Osteoblast (primary cell): Measurements from ENCODE around the gene FLG. TPM values are rescaled to one million over a fixed set of nuclear protein-coding genes. Genes with fewer than 3 reads are reported as not detected.
A peak's percentile ranks its signal among the peaks of the same experiment; 100 is the strongest.

ENCODE experiments used
- DNase-seq: peaks from one replicate; pipeline ENCODE4 v3.0.0; 2011; ENCODE audit warnings: low spot score, mixed read lengths; ENCODE audit not compliant: insufficient read length; ENCODE audit errors: missing footprints
- H2AFZ ChIP-seq: 2 replicates; pipeline ENCODE4 v1.6.0; 2011; ENCODE audit warnings: mild to moderate bottlenecking, low read length
- H3K27ac ChIP-seq: 2 replicates; pipeline ENCODE4 v1.5.1; 2011; ENCODE audit warnings: mild to moderate bottlenecking, low read depth, low read length, moderate library complexity
- H3K27me3 ChIP-seq: 2 replicates; pipeline ENCODE4 v1.6.0; 2012; ENCODE audit warnings: mild to moderate bottlenecking, control low read depth, inconsistent platforms, low read length, moderate library complexity; ENCODE audit not compliant: insufficient read depth
- H3K36me3 ChIP-seq: 2 replicates; pipeline ENCODE4 v1.5.1; 2011; ENCODE audit warnings: mild to moderate bottlenecking, low read length, control low read depth, moderate library complexity; ENCODE audit not compliant: insufficient read depth
- H3K4me1 ChIP-seq: 2 replicates; pipeline ENCODE4 v1.5.1; 2011; ENCODE audit warnings: mild to moderate bottlenecking, low read length, control low read depth, moderate library complexity; ENCODE audit not compliant: insufficient read depth
- H3K4me2 ChIP-seq: 2 replicates; pipeline ENCODE4 v1.6.0; 2011; ENCODE audit warnings: mild to moderate bottlenecking, low read length; ENCODE audit not compliant: insufficient read depth
- H3K4me3 ChIP-seq: fragments of 200-600 bp; sonication (generic); 3 replicates; pipeline ENCODE4 v1.5.1; 2012; ENCODE audit warnings: mild to moderate bottlenecking, low read length, inconsistent platforms; ENCODE audit not compliant: insufficient read depth
- H3K79me2 ChIP-seq: 2 replicates; pipeline ENCODE4 v1.6.0; 2012; ENCODE audit warnings: mild to moderate bottlenecking, low read length, control low read depth, inconsistent platforms; ENCODE audit not compliant: insufficient read depth
- H3K9me3 ChIP-seq: 2 replicates; pipeline ENCODE4 v1.5.1; 2011; ENCODE audit warnings: low read depth, low read length, control low read depth
- H4K20me1 ChIP-seq: 2 replicates; pipeline ENCODE4 v1.6.0; 2012; ENCODE audit warnings: mild to moderate bottlenecking, low read length, control low read depth; ENCODE audit not compliant: insufficient read depth
- CTCF ChIP-seq: IDR thresholded peaks from 2 replicates; pipeline ENCODE4 v1.5.1; 2011; ENCODE audit warnings: mild to moderate bottlenecking, low read depth, low read length, moderate library complexity; ENCODE audit errors: extremely low read depth
- total RNA-seq: library from RNA; depleted of rRNA; stranded (reverse); fragments of >200 nt; gene quantifications from 2 replicates; pipeline ENCODE4 v1.2.3, GENCODE V29; 2012

FLG gene
- total RNA-seq, 1 donor: 8.3 TPM

- no peak within 1 kb of the TSS for H2AFZ ChIP-seq
- no peak for DNase-seq
- no peak within 1 kb of the TSS for H3K4me2 ChIP-seq
- H3K27me3 ChIP-seq: no peaks in the 10 kb centered on the region
- no peak within 1 kb of the TSS for H3K27ac ChIP-seq
- no peaks in the 10 kb centered on the region for H4K20me1 ChIP-seq
- no peaks in the 10 kb centered on the region for H3K36me3 ChIP-seq
- H3K9me3 ChIP-seq: no peaks in the 10 kb centered on the region
- H3K4me3 ChIP-seq: no peak within 1 kb of the TSS
- H3K79me2 ChIP-seq: no peaks in the 10 kb centered on the region
- TF ChIP-seq CTCF: no peak
- H3K4me1 ChIP-seq: no peaks in the 10 kb centered on the region
Observed at GRCh38 chr1:152359906-152360305, 34.9 kb upstream of the FLG start, which contains the start of gene FLG2. Gene FLG2 (minus strand): TSS chr1:152360006. CDS start chr1:152358884, 1,122 bp downstream.

DNA sequence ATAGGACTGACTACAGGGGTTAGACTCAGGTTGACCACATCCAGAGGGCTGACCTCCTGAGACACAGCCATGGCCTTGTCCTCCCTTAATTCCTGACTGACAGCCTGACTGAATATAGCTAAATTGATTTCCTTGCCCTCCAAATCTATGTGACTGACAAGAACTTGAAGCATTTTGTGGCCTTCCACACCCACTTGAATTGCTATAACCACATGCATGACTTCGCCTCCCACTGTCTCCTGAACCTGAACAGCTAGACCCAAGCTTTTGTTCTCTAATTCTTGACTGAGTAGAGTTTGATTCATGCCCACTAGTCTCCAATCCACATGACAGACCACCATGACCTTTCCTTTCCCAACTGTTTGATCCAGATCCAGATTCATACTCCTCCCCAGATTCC is 31.7 kb upstream of the FLG start:
- TF ChIP-seq CTCF: no peak
- no peaks in the 10 kb centered on the region for H3K9me3 ChIP-seq
- no peaks in the 10 kb centered on the region for H3K4me1 ChIP-seq
- H2AFZ ChIP-seq: no peak overlapping the region
- no peaks in the 10 kb centered on the region for H4K20me1 ChIP-seq
- no peaks in the 10 kb centered on the region for H3K79me2 ChIP-seq
- H3K27ac ChIP-seq: no peak overlapping the region
- DNase-seq: no peak
- no peaks in the 10 kb centered on the region for H3K27me3 ChIP-seq
- H3K4me2 ChIP-seq: no peak overlapping the region
- H3K4me3 ChIP-seq: no peak overlapping the region
- no peaks in the 10 kb centered on the region for H3K36me3 ChIP-seq

GRCh38 chr1:152349611-152350010 is 24.6 kb upstream of the FLG start:
- no peaks in the 10 kb centered on the region for H3K9me3 ChIP-seq

DNA sequence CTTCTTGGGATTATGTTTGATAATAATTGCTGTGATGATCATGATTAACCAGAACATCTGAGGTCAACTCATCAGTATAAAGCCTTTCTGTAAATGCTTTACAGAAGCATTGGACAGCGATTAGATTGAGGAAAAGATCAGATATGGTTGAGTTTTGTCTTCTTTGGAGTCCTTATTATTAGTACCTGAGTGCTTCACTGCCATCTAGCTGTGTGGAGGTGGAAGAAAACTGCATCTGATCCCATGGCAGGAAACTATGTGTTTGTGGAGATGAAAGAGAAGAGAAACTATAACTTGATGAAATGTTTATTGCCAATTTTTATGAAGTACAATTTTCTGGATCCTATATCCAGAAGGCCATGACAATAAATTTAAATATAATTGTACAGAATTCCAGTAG is 23.4 kb upstream of the FLG start:
- Histone ChIP-seq H3K4me1 (no peaks in the 10 kb centered on the region), H3K27ac (no peak overlapping the region), H3K79me2 (no peaks in the 10 kb centered on the region), H4K20me1 (no peaks in the 10 kb centered on the region), H3K4me2 (no peak overlapping the region), H3K4me3 (no peak overlapping the region), H3K36me3 (no peaks in the 10 kb centered on the region), H3K27me3 (no peaks in the 10 kb centered on the region), H3K9me3 (no peaks in the 10 kb centered on the region), H2AFZ (no peak overlapping the region)
- no peak for DNase-seq
- TF ChIP-seq CTCF: peak; percentile 30

More at GRCh38 chr1:152349611-152350010, 24.6 kb upstream of the FLG start:
- Histone ChIP-seq H2AFZ (no peak overlapping the region), H3K36me3 (no peaks in the 10 kb centered on the region), H3K79me2 (no peaks in the 10 kb centered on the region), H4K20me1 (no peaks in the 10 kb centered on the region), H3K4me3 (no peak overlapping the region), H3K4me2 (no peak overlapping the region), H3K27me3 (no peaks in the 10 kb centered on the region), H3K4me1 (no peaks in the 10 kb centered on the region), H3K27ac (no peak overlapping the region)
- no peak for DNase-seq
- TF ChIP-seq CTCF: no peak
